OCI-LY3 (cell line): ENCODE measurements around the gene NDFIP2.

Experiments
- EZH2phosphoT487 ChIP-seq: fragments of 200-600 bp; shearing (Covaris generic); IDR thresholded peaks from 2 replicates; pipeline ENCODE4 v1.6.1; 2018; ENCODE audit warnings: antibody characterized with exemption, mixed run types, low read depth
- TF ChIP-seq, protein P1 (sequence below): fragments of 200-600, 300-600 bp; sonication (generic); IDR thresholded peaks from 2 replicates; pipeline ENCODE4 v1.5.1; 2014; ENCODE audit warnings: antibody characterized with exemption, low read length, low read depth

DNA sequence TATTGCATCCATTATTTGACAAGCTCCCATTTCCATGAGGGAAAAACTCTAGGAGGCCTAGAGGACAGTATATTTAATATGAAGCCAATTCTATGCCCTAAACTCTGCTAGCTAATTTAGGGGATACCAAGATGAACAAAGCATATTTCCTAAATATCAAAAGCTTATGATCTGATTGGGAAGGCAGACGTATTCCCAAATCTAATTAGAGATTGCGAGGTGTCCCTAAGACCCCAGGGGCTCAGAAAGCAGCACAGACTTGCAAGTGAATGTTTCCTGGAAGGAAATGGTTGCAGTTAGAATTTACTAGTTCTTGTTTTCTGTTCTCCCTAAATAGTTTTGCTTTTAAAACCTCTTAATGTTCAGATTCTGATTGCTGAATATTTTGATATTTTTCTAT, 30.7 kb downstream of the NDFIP2 start:
- TF ChIP-seq, protein P1, sequence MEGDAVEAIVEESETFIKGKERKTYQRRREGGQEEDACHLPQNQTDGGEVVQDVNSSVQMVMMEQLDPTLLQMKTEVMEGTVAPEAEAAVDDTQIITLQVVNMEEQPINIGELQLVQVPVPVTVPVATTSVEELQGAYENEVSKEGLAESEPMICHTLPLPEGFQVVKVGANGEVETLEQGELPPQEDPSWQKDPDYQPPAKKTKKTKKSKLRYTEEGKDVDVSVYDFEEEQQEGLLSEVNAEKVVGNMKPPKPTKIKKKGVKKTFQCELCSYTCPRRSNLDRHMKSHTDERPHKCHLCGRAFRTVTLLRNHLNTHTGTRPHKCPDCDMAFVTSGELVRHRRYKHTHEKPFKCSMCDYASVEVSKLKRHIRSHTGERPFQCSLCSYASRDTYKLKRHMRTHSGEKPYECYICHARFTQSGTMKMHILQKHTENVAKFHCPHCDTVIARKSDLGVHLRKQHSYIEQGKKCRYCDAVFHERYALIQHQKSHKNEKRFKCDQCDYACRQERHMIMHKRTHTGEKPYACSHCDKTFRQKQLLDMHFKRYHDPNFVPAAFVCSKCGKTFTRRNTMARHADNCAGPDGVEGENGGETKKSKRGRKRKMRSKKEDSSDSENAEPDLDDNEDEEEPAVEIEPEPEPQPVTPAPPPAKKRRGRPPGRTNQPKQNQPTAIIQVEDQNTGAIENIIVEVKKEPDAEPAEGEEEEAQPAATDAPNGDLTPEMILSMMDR, result no peak
- TF ChIP-seq EZH2phosphoT487, result no peak
